Neural progenitor cell (in vitro differentiated cells): ENCODE results near the gene RAB20. TPM values are rescaled to one million over a fixed set of nuclear protein-coding genes. Genes with fewer than 3 reads are reported as not detected.

Source experiments
- DNase-seq: peaks from one replicate; pipeline ENCODE4 v3.0.0-alpha.2; 2016; ENCODE audit warnings: low spot score
- H2AFZ ChIP-seq: fragments of 200-600 bp; sonication (generic); replicated peaks from 2 replicates; pipeline ENCODE4 v1.6.1; 2016; ENCODE audit warnings: antibody characterized with exemption
- H3F3A ChIP-seq: fragments of 200-600 bp; sonication (generic); 2 replicates; pipeline ENCODE4 v1.6.1; 2016; ENCODE audit warnings: antibody characterized with exemption, low read depth
- H3K27ac ChIP-seq: fragments of 200-600 bp; sonication (generic); 2 replicates; pipeline ENCODE4 v1.5.1; 2016; ENCODE audit warnings: mild to moderate bottlenecking
- H3K27me3 ChIP-seq: fragments of 200-600 bp; sonication (generic); 2 replicates; pipeline ENCODE4 v1.6.1; 2016; ENCODE audit warnings: mild to moderate bottlenecking, moderate library complexity
- H3K36me3 ChIP-seq: fragments of 200-600 bp; sonication (generic); 2 replicates; pipeline ENCODE4 v1.5.1; 2016
- H3K4me1 ChIP-seq: fragments of 200-600 bp; sonication (generic); 2 replicates; pipeline ENCODE4 v1.6.1; 2016; ENCODE audit warnings: mixed run types
- H3K4me2 ChIP-seq: fragments of 200-600 bp; sonication (generic); 2 replicates; pipeline ENCODE4 v1.6.1; 2016
- H3K4me3 ChIP-seq: fragments of 200-600 bp; sonication (generic); 2 replicates; pipeline ENCODE4 v1.5.1; 2016
- H3K79me2 ChIP-seq: fragments of 200-600 bp; sonication (generic); 2 replicates; pipeline ENCODE4 v1.6.1; 2016; ENCODE audit warnings: low read depth
- H3K9ac ChIP-seq: fragments of 200-600 bp; sonication (generic); 2 replicates; pipeline ENCODE4 v1.6.1; 2016
- H3K9me3 ChIP-seq: fragments of 200-600 bp; sonication (generic); 2 replicates; pipeline ENCODE4 v1.5.1; 2016; ENCODE audit warnings: low read depth
- H4K20me1 ChIP-seq: fragments of 200-600 bp; sonication (generic); 2 replicates; pipeline ENCODE4 v1.6.1; 2016; ENCODE audit warnings: low read depth
- H3K27ac Mint-ChIP-seq: 3 replicates; pipeline ENCODE4 v1.8.0; 2021; ENCODE audit warnings: mixed read lengths
- H3K27me3 Mint-ChIP-seq: 2 replicates; pipeline ENCODE4 v1.8.0; 2022; ENCODE audit warnings: low read depth, mild to moderate bottlenecking, inconsistent platforms, moderate library complexity, mixed read lengths; ENCODE audit not compliant: insufficient read depth
- H3K36me3 Mint-ChIP-seq: 3 replicates; pipeline ENCODE4 v1.8.0; 2021; ENCODE audit warnings: mixed read lengths
- H3K4me1 Mint-ChIP-seq: 3 replicates; pipeline ENCODE4 v1.8.0; 2021; ENCODE audit warnings: mixed read lengths
- H3K4me3 Mint-ChIP-seq: 3 replicates; pipeline ENCODE4 v1.8.0; 2021; ENCODE audit warnings: mild to moderate bottlenecking, moderate library complexity, mixed read lengths
- H3K9me3 Mint-ChIP-seq: 3 replicates; pipeline ENCODE4 v1.8.0; 2020; ENCODE audit warnings: mixed read lengths
- CTCF ChIP-seq: fragments of 200-600 bp; sonication (generic); IDR thresholded peaks from 2 replicates; pipeline ENCODE4 v1.5.1; 2017; ENCODE audit warnings: antibody characterized with exemption, mild to moderate bottlenecking
- EZH2 ChIP-seq: fragments of 200-600 bp; sonication (generic); IDR thresholded peaks from 2 replicates; pipeline ENCODE4 v1.6.1; 2017; ENCODE audit warnings: antibody characterized with exemption, mild to moderate bottlenecking, moderate library complexity
- EZH2phosphoT487 ChIP-seq: fragments of 200-600 bp; sonication (generic); IDR thresholded peaks from 2 replicates; pipeline ENCODE4 v1.6.1; 2017; ENCODE audit warnings: antibody characterized with exemption
- total RNA-seq: library from RNA; depleted of rRNA; stranded (reverse); fragments of >200 nt; gene quantifications from 2 replicates; pipeline ENCODE4 v1.2.3, GENCODE V29; 2015; ENCODE audit warnings: low replicate concordance

The RAB20 gene
- total RNA-seq, 1 donor from 2014 or later = 0.58 TPM

GRCh38 chr13:110474713-110475112, 86.8 kb downstream of the RAB20 start:
- H3K9me3 ChIP-seq = no peaks in the 10 kb centered on the region
- no peak for TF ChIP-seq CTCF
- TF ChIP-seq EZH2 = no peak
- TF ChIP-seq EZH2phosphoT487 = no peak
- H3K36me3 ChIP-seq = no peaks in the 10 kb centered on the region
- no peaks in the 10 kb centered on the region for H3K9me3 Mint-ChIP-seq
- no peaks in the 10 kb centered on the region for H3K27me3 ChIP-seq
- H4K20me1 ChIP-seq = no peaks in the 10 kb centered on the region
- no peak overlapping the region for H3K4me2 ChIP-seq
- peaks cover 5% of the 10 kb centered on the region for H3K4me1 ChIP-seq
- H3K27me3 Mint-ChIP-seq = peaks cover 4% of the 10 kb centered on the region
- no peak for DNase-seq
- H3K36me3 Mint-ChIP-seq = peaks cover 37% of the 10 kb centered on the region
- no peak overlapping the region for H3K27ac Mint-ChIP-seq
- no peaks in the 10 kb centered on the region for H3K4me1 Mint-ChIP-seq
- H3F3A ChIP-seq = no peaks in the 10 kb centered on the region
- H3K4me3 ChIP-seq = no peak overlapping the region
- no peak overlapping the region for H3K4me3 Mint-ChIP-seq
- no peak overlapping the region for H3K27ac ChIP-seq
- H2AFZ ChIP-seq = no peak overlapping the region
- no peaks in the 10 kb centered on the region for H3K79me2 ChIP-seq
- no peak overlapping the region for H3K9ac ChIP-seq

Other genes with a start within 250 kb of the RAB20 start
- 17.7 and 23.7 TPM in 2 replicates for gene NAXD, start 53.8 kb upstream of the RAB20 start, total RNA-seq
- 50.0 and 61.4 TPM in 2 replicates for gene CARS2, start 144.4 kb upstream of the RAB20 start, total RNA-seq
- gene ING1, start 152.0 kb upstream of the RAB20 start, total RNA-seq = 14.7 and 24.3 TPM in 2 replicates